Upper lobe of left lung (tissue), 6 donors: ENCODE data around the gene SDR39U1. TPM values are rescaled to one million over a fixed set of nuclear protein-coding genes. Genes with fewer than 3 reads are reported as not detected.

ENCODE experiments used
- ATAC-seq, 2 donors: fragments of 200-7000 bp; cut with Tn5 transposase; one replicate each; pipeline ENCODE4 v1.9.1; 2022; ENCODE audit warnings: mild to moderate bottlenecking in 2 of 2, moderate library complexity in 2 of 2; ENCODE audit not compliant: low FRiP score in 2 of 2
- DNase-seq, 2 donors: peaks; one replicate each; pipeline ENCODE4 v3.0.0-alpha.2; 2019 to 2020
- H3K27ac ChIP-seq, 4 donors: fragments of 200-600 bp; sonication (generic); one replicate each; pipeline ENCODE4 v1.5.1; 2016 to 2019
- H3K27me3 ChIP-seq, 4 donors: fragments of 200-600 bp; sonication (generic); one replicate each; pipeline ENCODE4 v1.5.1; 2017 to 2019
- H3K36me3 ChIP-seq, 4 donors: fragments of 200-600 bp; sonication (generic); one replicate each; pipeline ENCODE4 v1.5.1; 2016 to 2019
- H3K4me1 ChIP-seq, 4 donors: fragments of 200-600 bp; sonication (generic); one replicate each; pipeline ENCODE4 v1.5.1; 2018 to 2019
- H3K4me3 ChIP-seq, 4 donors: fragments of 200-600 bp; sonication (generic); one replicate each; pipeline ENCODE4 v1.5.1; 2017 to 2019; ENCODE audit warnings: mild to moderate bottlenecking in 2 of 4, moderate library complexity in 1 of 4
- H3K9me3 ChIP-seq, 4 donors: fragments of 200-600 bp; sonication (generic); one replicate each; pipeline ENCODE4 v1.5.1; 2018 to 2019
- EP300 ChIP-seq, 4 donors: sonication (generic); formaldehyde crosslinking; IDR thresholded peaks; one replicate each; pipeline ENCODE4 v1.5.1; 2017; ENCODE audit warnings: antibody characterized with exemption in 4 of 4, control low read depth in 2 of 4
- POLR2A ChIP-seq, 4 donors: fragments of 450-650 bp; IDR thresholded peaks; one replicate each; pipeline ENCODE4 v1.5.1; 2016 to 2017; ENCODE audit warnings: antibody characterized with exemption in 4 of 4, mild to moderate bottlenecking in 2 of 4
- POLR2AphosphoS5 ChIP-seq, 2 donors: sonication (generic); formaldehyde crosslinking; IDR thresholded peaks; one replicate each; pipeline ENCODE4 v1.5.1; 2017; ENCODE audit warnings: antibody characterized with exemption in 2 of 2
- WGBS, 2 donors: methylation state at CpG; one replicate each; pipeline ENCODE4 v1.1.5; 2017 to 2018; 5-methylcytosine and 5-hydroxymethylcytosine counted together
- total RNA-seq, 6 donors: library from RNA; depleted of rRNA in 4 of 6; stranded (reverse); fragments of >200 nt in 4 of 6; gene quantifications; one replicate each; pipeline versions ENCODE4 v1.1.0 to v1.2.1, GENCODE V29; 2016 to 2021
- TF ChIP-seq, protein P1 (sequence below), 6 experiments: fragments of 450-650 bp in 4 of 6; fragments of 200-600 bp in 2 of 6; sonication (generic) in 2 of 6; IDR thresholded peaks; one replicate each; pipeline ENCODE4 v1.5.1; 2016 to 2019; ENCODE audit warnings: antibody characterized with exemption in 6 of 6
- donor health status: DM: no; HTN: no; CAD: no; lungs with moderate emphysema.
- donor health status: DM: no; HTN: yes; CAD: no; lungs with severe emphysema.

Gene SDR39U1
- total RNA-seq, 6 donors from 2014 or later, result 34.9 to 88.0 (median 52.6) TPM

DNA sequence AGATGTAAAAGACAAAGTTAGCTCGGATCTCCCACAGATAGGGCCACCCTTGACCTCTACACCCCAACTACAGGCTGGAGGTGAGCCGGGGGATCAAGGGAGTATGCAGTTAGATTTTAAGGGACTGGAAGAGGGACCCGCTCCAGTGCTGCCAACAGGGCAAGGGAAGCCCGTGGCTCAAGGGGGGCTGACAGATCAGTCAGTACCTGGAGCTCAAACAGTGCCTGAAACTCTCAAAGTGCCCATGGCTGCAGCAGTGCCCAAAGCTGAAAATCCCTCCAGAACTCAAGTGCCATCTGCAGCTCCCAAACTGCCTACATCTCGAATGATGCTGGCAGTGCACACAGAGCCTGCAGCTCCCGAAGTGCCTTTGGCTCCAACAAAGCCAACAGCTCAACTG lies 33.4 kb downstream of the SDR39U1 start:
- WGBS, 2 donors, result 71 to 85% methylated on average over 6 of the region's 6 CpGs
- Histone ChIP-seq H3K36me3 (peaks cover 0 to 53% (median 16%) of the 10 kb centered on the region in 4 donors), H3K27me3 (no peaks in the 10 kb centered on the region), H3K27ac (no peak overlapping the region), H3K4me3 (no peak overlapping the region), H3K4me1 (no peaks in the 10 kb centered on the region), H3K9me3 (no peaks in the 10 kb centered on the region)
- ATAC-seq (no peak), DNase-seq (peak in 1 of 2 donors; percentile 6)
- TF ChIP-seq EP300 (IDR thresholded peaks at IDR 0.05), result no peak
- TF ChIP-seq POLR2A (IDR thresholded peaks at IDR 0.05), result no peak
- TF ChIP-seq, protein P1, sequence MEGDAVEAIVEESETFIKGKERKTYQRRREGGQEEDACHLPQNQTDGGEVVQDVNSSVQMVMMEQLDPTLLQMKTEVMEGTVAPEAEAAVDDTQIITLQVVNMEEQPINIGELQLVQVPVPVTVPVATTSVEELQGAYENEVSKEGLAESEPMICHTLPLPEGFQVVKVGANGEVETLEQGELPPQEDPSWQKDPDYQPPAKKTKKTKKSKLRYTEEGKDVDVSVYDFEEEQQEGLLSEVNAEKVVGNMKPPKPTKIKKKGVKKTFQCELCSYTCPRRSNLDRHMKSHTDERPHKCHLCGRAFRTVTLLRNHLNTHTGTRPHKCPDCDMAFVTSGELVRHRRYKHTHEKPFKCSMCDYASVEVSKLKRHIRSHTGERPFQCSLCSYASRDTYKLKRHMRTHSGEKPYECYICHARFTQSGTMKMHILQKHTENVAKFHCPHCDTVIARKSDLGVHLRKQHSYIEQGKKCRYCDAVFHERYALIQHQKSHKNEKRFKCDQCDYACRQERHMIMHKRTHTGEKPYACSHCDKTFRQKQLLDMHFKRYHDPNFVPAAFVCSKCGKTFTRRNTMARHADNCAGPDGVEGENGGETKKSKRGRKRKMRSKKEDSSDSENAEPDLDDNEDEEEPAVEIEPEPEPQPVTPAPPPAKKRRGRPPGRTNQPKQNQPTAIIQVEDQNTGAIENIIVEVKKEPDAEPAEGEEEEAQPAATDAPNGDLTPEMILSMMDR (IDR thresholded peaks at IDR 0.05), result no peak
- no peak for TF ChIP-seq POLR2AphosphoS5 (IDR thresholded peaks at IDR 0.05)

DNA sequence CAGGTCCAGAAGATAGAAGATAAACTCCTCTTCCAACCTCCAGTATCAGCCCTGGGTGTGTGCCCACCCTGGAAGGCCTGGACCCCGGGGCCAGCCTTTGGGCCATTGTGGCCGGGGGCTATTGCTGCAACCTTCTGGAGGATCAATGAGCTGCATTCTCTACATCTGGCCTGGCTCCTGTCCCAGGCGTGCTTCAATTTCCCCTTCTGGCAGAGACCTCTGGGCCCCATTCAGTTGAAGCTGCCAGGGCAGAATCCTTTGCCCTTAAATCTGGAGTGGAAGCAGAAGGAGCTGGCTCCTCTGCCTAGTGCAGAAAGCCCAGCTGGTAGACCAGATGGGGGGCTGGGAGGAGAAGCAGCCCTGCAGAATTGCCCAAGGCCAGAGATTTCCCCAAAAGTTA lies 33.8 kb downstream of the SDR39U1 start:
- Histone ChIP-seq H3K9me3 (no peaks in the 10 kb centered on the region), H3K27me3 (no peaks in the 10 kb centered on the region), H3K4me1 (peaks cover 0 to 4% (median under 1%) of the 10 kb centered on the region in 4 donors), H3K27ac (no peak overlapping the region), H3K36me3 (peaks cover 0 to 48% (median 14%) of the 10 kb centered on the region in 4 donors), H3K4me3 (no peak overlapping the region)
- no peak for DNase-seq
- no peak for ATAC-seq
- TF ChIP-seq POLR2AphosphoS5 (IDR thresholded peaks at IDR 0.05), result no peak
- TF ChIP-seq, protein P1 (IDR thresholded peaks at IDR 0.05), result no peak
- TF ChIP-seq POLR2A (IDR thresholded peaks at IDR 0.05), result no peak
- TF ChIP-seq EP300 (IDR thresholded peaks at IDR 0.05), result no peak
- WGBS, 2 donors, result 37 to 58% methylated on average over 3 of the region's 3 CpGs

DNA sequence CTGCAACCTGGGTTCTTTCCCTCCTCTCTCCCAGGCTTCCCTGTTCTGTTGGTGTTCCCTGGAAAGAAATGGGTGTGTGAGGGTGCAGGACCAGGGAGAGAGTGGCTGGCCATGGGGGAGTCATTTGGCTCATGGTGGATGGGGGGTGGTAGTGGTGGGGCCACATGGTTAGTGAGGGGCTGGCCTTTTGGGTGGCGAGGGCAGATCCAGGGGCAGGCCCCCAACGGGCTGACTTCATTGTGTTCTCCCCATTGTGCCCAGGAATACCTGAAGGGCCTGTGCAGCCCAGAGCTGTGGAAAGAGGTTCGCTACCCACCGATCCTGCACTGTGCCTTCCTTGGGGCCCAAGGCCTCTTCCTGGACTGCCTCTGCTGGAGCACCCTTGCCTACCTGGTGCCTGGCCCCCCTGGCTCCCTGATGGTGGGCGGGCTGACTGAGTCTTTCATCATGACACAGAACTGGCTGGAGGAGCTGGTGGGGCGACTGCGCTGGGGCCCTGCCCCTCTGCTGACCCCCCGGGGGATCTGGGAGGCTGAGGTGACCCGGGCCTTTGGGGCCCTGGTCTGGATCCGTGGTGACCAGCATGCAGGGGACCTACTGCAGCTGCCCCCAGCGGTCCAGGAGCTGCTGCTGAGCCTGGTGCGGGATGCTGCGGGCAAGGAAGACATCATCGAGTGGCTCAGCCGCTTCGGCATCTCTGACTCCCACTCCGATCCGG lies 34.8 kb downstream of the SDR39U1 start:
- Histone ChIP-seq H3K27ac (no peak overlapping the region), H3K9me3 (no peaks in the 10 kb centered on the region), H3K27me3 (no peaks in the 10 kb centered on the region), H3K36me3 (peaks cover 0 to 39% (median 11%) of the 10 kb centered on the region in 4 donors), H3K4me1 (peaks cover 1 to 14% (median 4%) of the 10 kb centered on the region in 4 donors), H3K4me3 (no peak overlapping the region)
- ATAC-seq (no peak), DNase-seq (peak in 1 of 2 donors; percentile 63)
- WGBS, 2 donors, result 89 to 90% methylated on average over 16 to 18 of the region's 18 CpGs
- TF ChIP-seq EP300 (IDR thresholded peaks at IDR 0.05), result no peak
- TF ChIP-seq, protein P1 (IDR thresholded peaks at IDR 0.05), result no peak
- no peak for TF ChIP-seq POLR2AphosphoS5 (IDR thresholded peaks at IDR 0.05)
- TF ChIP-seq POLR2A (IDR thresholded peaks at IDR 0.05), result no peak

DNA sequence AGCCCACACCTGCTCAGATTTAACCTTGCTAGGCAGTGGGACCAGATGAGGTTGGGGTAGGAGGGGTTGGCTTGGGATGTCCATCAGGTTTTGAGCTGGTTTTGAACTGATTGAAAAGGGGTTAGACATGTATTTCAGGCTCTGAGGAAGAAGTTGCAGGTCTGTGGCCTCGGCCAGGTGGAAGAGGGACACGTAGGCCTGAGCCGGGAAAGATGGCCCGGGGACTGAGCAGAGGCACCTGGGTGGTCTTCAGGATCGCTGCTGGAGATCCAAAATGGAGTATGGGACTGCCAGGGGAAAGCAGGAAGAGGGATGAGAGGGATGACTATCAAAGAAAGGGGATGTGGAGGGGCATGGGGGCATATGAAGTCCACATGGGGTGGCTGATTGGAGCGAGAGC lies 36.2 kb downstream of the SDR39U1 start:
- ATAC-seq, result no peak
- 92 to 93% methylated on average over 6 of the region's 6 CpGs for WGBS, 2 donors
- no peak for DNase-seq
- peaks cover 0 to 33% (median 9%) of the 10 kb centered on the region in 4 donors for H3K36me3 ChIP-seq
- H3K27ac ChIP-seq, result no peak overlapping the region
- TF ChIP-seq, protein P1 (IDR thresholded peaks at IDR 0.05), result no peak
- no peak for TF ChIP-seq POLR2A (IDR thresholded peaks at IDR 0.05)
- no peak for TF ChIP-seq POLR2AphosphoS5 (IDR thresholded peaks at IDR 0.05)
- no peak for TF ChIP-seq EP300 (IDR thresholded peaks at IDR 0.05)
- no peaks in the 10 kb centered on the region for H3K9me3 ChIP-seq
- no peak overlapping the region for H3K4me3 ChIP-seq
- H3K4me1 ChIP-seq, result peaks cover 4 to 21% (median 15%) of the 10 kb centered on the region in 4 donors
- H3K27me3 ChIP-seq, result no peaks in the 10 kb centered on the region

DNA sequence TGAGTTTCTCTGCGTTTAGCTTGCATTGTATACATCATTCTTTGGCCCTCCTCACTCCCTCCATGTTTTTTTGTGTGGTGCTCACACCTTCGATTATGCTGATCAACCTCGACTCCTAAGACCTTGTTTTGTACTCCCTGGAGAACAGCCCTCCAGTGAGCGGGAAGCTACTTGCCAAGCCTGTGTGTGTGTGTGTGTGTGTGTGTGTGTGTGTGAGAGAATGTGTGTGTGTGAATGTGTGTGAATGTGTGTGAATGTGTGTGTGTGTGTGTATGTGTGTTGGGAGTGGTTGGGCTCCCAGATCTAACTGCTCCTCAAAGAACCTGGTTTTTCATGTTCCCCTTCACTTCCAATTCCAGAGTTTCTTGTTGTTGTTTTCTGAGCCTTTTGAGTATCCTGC lies 37.8 kb downstream of the SDR39U1 start:
- TF ChIP-seq, protein P1 (IDR thresholded peaks at IDR 0.05), result no peak
- TF ChIP-seq POLR2A (IDR thresholded peaks at IDR 0.05), result no peak
- TF ChIP-seq EP300 (IDR thresholded peaks at IDR 0.05), result no peak
- no peak for TF ChIP-seq POLR2AphosphoS5 (IDR thresholded peaks at IDR 0.05)
- Histone ChIP-seq H3K27ac (no peak overlapping the region), H3K27me3 (no peaks in the 10 kb centered on the region), H3K9me3 (no peaks in the 10 kb centered on the region), H3K4me3 (no peak overlapping the region), H3K36me3 (peaks cover 0 to 21% (median 5%) of the 10 kb centered on the region in 4 donors), H3K4me1 (peaks cover 17 to 34% (median 27%) of the 10 kb centered on the region in 4 donors)
- 61 to 71% methylated on average over 4 of the region's 4 CpGs for WGBS, 2 donors
- ATAC-seq (no peak), DNase-seq (no peak)
